NCI-H2227 (cell line): ENCODE measurements around the gene ECT2L.

Experiments
- DNase-seq: peaks from one replicate; lab custom pipeline; 2025; ENCODE audit not compliant: unreplicated experiment; lab: John Stamatoyannopoulos, UW

ECT2L gene

DNA sequence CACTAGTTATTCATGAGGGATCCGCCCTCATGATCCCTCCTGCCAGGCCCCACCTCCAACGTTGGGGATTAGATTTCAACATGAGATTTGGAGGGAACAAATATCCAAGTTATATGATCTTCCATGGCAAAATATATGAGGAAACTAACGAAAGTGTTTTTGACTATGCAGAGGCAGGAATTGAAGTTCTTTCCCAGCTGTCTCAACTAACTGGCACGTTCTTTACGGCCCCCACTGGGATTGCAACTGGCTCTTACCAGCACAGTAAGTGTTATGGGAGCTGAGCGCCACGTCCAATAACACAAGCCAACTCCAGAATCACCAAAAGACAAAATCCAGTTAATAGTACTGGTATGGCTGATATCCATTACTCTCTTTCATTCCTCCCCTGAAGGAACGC is 66.6 kb downstream of the ECT2L start:
- DNase-seq, result no peak

DNA sequence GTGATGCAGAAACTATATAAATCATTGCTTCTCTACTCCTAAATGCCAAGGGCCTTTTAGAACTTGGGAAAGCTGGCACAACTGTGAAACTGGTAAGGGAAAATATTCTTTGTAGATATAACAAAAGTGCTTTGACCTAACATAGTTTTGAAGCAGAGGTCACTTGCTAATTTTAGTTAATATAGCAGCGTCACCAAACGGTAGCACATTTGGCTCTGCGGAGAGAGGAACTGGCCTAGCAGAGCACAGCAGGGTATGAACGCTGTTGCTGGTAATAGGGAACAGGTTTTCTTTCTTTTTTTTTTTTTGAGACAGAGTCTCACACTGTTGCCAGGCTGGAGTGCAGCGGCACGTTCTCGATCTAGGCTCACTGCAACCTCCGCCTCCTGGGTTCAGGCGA is 67.4 kb downstream of the ECT2L start:
- no peak for DNase-seq

DNA sequence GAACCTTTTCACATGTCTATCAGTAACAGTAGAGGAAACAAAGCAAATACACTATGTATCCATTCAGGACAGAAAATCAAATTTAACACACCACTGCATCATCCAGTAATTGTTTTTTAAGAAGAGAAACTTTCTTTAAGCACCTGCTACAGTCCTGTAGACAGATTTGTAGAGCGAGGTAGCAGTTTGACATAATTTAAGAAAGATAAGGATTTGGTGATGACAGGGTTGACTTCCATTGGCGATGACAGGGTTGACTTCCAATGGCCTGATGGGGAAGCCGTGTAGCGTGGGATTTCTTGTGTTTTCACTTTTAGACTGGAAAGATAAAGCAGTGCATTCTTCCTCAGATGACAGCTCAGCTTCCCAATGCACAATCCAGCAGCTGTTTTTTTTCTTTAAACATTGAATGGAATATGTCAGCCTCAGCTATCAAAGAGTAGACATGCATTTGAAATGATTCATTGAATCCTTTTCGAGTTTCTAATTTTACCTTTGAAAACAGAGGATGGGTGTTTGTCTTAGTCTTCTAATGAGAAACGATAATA is 68.5 kb downstream of the ECT2L start:
- no peak for DNase-seq

DNA sequence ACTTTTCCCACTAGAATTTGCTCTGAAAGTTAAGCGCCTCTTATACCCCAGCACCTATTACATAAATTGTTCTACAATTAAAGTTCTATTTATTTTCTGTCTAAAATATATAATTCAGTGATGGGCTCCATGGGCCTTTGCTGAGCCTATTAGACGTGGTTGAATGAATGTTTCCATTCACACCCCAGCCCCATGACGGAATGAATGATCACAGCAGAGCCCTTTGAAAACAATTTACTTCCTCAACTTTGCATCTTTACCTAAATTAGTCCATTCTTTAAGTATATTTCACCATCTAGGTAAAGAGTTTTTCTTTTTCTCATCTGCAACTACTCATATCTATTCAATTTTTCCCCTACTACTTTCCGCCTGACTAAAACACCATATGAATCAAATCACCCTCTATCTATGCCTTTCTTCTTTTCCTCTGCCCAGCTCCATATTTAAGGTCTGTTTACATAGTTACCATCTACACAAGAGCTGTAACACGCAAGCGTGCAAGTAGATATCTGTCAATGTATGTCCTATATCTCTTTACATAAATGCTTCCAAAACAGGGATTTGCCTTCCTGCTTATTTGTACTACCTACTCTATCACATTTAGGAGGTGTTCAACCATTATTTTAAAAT is 69.7 kb downstream of the ECT2L start:
- no peak for DNase-seq

DNA sequence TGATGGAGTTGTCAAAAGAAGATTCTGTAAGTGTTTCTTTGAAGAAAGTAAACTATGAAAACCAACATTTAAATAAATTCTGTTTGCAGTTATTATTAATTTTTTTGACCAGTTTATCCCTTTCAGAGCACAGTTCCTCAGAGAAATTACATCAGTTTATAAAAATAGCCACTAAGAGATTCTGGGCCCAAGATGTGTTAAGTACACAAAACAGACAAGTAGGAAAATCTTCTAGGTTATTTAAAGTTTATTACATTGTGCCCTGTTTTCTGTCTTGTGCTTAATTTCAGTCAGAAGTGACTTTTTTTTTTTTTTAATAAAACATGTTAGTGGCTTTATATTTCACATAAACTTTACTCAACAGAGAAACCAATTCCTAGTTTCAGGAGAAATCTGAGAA is 72.3 kb downstream of the ECT2L start:
- DNase-seq, result no peak

DNA sequence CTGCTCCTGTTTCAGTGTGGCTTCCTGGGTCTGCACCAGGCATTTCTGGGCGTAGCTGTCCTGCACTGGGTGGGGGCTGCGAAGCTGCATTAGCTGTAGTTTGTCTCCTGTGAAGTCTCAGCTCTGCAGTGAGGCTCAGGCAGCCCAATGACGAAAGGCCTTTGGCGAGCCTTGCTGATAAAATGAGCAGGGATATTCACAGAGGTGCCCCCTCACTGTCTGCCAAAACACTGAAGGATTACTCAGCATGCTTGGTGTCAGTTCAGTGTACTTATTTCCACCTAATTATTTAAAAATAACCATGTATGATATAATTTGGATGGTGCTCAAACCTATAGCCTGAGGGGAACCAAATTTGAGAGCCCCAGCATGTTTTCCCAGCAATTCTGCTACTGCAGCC is 73.5 kb downstream of the ECT2L start:
- DNase-seq, result no peak

DNA sequence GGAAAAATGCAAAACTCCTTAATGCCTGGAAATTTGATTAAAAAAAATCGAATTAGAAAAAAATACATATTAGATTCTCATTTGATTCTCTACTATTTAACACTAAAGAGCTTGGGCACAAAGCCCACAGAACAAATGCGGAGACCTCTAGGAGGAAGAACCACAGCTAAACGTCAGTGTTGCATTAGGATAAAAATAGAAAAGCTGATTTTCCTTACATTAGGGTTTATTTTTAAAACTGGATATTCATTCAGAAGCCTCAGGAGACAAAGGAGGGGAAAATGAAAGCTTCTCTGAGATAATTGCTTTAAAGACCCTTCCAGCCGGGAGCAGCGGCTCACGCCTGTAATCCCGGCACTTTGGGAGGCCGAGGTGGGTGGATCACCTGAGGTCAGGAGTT is 77.3 kb downstream of the ECT2L start:
- DNase-seq, result no peak

DNA sequence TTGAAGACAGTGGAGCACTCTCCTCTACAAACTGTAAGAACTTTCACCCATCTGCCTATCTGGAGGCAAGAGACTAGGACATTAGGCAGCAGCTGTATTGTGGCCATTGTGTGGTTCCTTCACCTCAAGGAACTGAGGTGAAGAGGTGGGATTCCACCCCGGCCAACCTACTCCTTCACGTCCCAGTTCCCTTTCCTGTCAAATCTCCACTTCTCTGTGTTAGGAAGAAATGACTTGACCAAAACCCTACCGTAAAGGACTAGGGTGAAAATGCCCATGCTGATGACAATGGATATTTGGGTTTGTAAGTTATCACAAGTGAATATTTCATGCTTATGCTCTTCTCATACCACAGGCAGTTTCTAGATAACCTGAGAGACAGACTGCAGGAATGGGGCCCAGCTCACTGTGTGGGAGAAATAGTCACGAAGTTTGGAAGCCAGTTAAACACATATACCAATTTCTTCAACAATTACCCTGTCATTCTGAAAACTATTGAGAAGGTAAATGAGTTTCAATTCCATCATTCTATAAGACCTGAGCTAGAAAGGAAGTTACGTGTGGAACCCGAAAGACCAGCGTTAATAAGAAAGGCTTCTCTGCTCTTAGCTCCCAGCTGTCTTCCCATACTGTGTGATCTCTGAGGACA is 86.6 kb downstream of the ECT2L start:
- DNase-seq, result no peak

DNA sequence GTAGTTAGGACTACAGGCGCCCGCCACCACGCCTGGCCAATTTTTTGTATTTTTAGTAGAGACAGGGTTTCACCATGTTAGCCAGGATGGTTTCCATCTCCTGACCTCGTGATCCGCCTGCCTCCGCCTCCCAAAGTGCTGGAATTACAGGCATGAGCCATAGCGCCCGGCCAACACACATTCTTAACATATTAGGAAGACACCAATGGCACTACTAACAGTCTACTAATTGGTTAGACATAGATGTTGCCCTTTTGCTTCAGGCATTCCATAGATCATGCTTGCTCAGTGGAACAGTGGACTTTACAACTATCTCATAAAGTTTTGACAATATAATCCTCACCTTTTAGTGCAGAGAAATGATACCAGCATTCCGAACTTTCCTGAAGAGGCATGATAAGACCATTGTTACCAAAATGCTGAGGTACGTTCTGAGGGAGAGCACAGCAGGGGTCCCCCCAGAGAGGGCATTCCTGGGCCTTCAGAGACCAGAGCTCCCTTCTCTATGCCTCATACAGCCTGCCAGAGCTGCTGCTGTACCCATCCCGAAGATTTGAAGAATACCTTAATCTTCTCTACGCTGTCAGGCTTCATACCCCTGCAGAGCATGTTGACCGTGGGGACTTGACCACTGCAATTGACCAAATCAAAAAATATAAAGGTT is 89.4 kb downstream of the ECT2L start:
- DNase-seq, result no peak

DNA sequence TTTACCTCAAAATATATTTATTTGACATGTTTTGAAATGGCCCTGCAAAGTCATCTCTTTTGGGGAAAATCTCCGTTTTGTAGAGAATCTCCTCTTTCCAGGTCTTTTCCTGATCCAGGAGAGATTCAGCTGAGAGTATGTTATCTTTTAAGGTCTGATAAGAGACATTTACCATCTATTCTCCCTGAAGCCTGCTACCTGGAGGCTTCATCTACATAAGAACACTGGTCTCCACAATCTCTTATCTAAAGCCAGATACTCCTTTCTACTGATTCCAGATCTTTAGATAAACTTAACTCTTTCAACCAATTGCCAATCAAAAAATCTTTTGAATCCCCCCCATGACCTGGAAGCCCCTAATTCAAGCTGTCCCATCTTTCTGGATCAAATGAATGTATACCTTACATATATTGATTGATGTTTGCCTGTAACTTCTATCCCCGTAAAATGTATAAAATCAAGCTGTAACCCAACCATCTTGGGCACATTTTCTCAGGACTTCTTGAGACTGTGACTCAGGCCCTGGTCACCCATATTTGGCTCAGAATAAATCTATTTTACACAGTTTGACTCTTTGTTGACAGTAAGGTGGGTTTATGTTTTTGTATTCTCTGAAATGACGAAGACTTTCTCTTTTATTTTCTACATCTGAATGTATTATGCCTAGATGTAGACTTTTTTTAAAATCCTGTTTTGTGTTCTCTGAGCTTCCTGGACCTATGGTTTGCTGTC is 95.5 kb downstream of the ECT2L start:
- DNase-seq, result no peak

DNA sequence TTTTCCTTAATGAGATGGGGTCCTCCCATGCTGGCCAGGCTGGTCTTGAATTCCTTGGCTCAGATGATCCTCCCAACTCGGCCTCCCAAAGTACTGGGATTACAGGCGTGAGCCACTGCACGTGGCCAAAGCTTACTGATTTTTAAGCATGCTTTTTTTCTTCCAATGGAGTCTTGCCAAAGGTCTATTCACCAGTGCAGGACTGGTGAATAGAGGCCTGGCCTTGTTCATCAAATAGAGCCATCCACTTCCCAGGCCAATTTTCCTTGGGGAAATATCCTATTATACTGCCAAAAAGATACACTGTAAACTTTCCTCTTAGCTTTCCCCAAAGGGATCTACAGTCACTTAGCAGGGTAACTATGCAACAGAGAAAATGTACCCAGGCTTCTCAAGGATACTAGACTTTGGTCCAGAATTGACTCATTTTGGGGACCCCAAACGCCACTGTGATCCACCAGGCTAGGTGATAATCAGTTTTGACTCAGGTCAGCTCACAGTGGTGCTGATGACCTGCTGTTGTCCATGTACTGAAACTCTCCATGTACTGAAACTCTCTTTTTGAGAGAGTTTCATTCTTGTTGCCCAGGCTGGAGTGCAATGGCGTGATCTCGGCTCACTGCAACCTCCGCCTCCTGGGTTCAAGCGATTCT is 100.3 kb downstream of the ECT2L start:
- DNase-seq, result no peak

DNA sequence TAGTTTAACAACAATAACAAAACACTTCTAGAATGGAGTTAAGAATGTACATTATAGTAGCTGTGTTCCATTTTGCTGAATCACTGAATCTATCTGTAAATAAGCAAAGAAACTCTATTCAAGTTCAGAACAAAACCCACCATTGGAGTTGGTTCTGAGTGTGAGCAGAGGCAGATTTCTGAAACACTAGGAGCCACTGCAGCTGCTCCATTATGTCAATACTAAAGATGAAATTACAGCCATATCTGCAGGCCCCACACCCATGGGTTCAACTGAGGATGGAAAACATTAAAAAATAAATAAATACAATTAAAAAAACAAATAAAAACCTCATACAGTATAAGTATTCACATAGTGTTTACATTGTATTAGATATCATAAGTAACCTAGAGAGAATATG is 101.1 kb downstream of the ECT2L start:
- no peak for DNase-seq

DNA sequence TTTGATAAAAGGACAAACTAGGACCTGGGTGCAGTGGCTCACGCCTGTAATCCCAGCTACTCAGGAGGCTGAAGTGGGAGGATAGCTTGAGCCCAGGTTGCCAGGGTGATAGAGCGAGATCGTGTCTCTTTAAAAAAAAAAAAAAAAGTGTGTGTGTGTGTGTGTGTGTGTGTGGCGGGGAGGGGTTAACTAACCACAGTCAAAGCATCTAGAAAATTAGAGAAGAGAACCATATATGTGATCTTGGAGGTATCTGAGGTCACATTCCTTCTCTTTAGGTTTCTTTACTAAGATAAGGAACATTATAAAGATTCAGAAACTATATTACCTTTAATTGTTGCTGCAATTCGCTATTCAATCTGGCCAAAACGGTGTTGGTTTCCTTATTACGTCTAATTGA is 111.3 kb downstream of the ECT2L start:
- no peak for DNase-seq

DNA sequence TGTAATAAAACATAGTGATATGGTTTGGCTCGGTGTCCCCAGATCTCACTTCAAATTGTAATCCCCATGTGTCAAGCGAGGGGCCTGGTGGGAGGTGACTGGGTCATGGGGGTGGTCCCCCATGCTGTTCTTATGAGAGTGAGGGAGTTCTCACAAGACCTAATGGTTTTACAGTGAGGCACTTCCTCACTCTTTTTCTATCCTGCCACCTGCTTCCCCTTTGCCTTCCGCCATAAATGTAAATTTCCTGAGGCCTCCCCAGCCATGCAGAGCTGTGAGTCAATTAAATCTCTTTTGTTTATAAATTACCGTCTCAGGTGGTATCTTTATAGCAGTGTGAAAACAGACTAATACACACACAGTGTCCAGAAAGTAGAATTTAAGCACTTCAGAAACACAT is 113.6 kb downstream of the ECT2L start:
- no peak for DNase-seq

DNA sequence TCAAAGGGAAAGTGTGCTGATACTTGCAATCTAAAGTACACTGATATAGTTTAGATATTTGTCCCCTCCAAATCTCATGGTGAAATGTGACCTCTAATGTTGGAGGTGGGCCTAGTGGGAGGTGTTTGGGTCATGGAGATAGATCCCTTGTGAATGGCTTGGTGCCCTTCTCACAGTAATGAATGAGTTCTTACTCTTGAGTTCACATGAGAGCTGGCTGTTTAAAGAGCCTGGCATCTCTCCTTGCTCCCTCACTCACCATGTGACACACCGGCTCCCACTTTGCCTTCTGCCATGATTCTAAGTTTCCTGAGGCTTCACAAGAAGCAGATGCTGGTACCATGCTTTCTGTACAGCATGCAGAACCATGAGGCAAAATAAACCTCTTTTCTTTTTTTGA is 114.1 kb downstream of the ECT2L start:
- DNase-seq, result no peak

DNA sequence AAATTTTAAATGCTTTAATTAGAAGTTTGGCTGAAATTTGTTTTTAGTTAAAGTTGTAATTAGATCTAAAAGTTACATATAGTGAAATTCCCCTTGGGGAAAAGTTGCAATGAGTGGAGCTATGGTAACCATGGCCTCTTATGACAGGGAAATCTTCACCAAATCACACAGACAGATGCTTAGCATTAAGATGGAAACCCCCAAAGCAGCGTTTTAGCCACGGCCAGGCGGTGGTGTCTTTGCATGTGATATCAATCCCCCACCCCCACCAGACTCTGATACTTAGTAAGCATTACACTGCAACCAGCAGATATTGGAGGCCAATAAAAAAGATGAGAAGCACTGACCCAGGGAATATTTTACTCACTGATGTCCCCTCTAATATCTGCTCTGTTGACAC is 116.4 kb downstream of the ECT2L start:
- no peak for DNase-seq

DNA sequence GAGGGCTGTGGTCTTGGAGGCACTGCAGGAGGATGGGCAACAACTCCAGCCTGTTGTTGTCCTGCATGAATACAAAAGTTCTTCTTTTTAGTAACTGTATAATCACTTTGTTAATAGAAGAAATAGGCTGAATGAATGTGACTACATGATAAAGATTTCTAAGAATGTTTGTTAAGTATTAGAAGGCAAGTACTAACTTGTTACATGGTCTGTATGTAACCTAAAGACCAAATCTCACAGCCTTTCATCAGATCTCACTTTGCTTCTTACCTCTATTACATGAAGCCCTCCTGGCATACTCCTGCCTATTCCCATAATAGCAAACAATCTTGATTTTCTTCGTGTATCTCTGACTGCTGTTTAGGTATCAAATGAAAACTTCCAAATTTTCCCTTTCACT is 118.8 kb downstream of the ECT2L start:
- no peak for DNase-seq

DNA sequence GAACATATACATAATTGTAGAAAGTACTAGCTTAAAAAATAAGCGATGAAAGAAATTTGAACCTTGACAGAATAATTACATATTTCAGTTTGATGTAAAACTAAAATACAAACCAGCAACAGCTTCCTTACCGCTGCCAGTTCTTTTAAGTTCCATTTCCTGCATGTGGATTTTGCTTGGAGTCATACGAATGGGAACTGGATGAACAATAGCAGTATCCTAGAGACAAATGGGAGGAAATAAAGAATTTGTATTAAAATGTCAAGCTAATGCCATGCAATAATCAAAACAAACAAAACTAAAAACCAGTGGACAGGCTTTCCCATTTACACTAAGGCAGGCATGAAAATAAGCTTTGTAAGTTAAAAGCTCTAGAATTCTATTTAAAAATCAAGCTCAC is 125.0 kb downstream of the ECT2L start:
- no peak for DNase-seq

DNA sequence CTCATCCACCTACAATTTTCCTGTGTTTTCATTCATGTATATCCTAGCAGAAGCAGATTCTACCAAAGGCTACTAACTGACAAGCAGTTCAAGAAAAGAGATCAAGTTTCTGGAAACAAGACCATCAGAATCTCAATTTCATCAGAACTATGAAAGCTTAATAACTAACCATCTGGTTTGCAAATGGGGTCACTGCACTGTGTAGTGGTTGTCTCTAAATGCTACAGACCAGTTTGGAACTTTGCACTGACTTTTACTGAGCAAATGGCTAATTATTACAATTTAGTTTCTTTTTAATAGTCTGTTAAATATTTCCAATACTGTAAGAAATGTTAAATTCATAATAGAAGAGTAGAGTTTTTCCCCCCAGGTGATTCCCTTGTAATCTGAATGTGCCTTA is 127.7 kb downstream of the ECT2L start:
- DNase-seq, result no peak

DNA sequence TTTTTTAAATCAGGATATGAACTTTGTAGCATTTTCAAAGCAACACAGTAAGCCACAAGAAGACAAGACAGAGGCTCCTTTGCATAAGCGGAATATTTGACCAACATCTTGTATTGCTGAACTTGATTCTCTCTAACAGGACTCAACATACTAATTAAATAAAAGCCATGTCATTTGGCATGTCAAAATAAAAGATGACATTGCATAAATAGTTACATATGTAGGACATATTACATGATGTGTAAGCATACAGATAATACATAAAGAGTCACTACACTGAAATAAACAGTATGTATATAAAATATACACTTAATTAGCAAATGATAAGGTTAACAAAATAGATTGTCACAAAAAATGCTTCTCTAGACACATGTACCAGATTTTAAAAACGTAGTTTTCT is 129.9 kb downstream of the ECT2L start:
- no peak for DNase-seq

DNA sequence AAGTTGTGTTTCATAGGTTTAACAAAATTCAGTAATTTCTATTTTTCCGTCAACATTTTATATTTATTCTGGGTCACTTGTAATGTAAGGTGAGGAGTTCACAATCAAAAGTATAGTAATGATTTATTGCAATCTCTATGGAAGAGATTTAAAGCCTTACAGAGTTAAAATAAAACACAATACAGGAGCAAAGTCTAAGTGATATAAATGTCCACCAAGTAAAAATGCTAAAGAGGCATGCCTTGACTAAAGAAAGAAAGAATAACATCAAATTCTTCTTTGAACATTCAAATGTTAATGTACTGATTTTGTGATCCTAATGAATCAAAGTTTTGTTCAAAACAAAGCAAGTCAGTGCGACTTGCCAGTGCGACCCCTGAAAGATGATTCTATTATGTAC is 130.7 kb downstream of the ECT2L start:
- DNase-seq, result no peak
